HG03097 (cell line): Measurements from ENCODE around the gene IMMP2L.
A peak's percentile ranks its signal among the peaks of the same experiment; 100 is the strongest.

Experiments
- ATAC-seq: cut with Tn5 transposase; IDR thresholded peaks from one replicate; pipeline ENCODE4 v1.9.1; 2021; ENCODE audit not compliant: unreplicated experiment, low FRiP score

The IMMP2L gene

DNA sequence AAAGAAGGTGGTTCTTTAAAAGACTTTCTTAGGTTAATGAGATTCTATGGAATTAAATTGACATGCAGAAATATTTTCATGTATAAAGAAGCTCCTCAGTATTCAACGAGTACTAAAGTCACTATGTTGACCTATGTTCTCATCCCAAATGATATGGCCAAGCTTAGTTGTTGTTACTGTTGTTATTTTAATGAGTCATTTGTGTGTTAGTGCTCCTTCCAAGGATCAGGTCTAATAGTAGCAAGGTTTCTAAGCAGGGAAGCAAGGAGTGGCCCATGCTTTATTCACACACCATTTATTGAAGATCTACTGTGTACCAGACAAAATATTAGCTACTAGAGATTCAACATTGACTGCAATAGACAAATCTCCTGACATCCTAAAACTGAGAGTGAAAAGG, 429.5 kb downstream of the IMMP2L start:
- ATAC-seq = no peak

DNA sequence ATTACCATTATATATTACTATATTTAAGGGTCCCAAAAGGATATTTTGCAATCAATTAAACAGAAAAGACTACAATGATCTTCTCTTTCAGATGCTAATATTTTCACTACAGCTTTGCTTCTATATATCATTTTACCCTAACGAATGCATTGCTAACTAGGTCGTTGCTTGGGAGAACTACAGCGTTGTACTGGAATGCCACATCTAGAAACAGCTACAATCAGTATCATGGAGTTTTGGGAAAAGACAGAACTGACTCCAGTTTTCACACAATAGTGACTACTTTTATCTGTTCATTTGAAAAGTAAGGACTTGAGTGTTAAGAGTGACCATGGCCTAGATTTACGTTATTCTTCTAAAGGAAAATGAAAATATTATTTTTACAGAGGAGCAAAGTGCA, 432.9 kb downstream of the IMMP2L start:
- no peak for ATAC-seq

DNA sequence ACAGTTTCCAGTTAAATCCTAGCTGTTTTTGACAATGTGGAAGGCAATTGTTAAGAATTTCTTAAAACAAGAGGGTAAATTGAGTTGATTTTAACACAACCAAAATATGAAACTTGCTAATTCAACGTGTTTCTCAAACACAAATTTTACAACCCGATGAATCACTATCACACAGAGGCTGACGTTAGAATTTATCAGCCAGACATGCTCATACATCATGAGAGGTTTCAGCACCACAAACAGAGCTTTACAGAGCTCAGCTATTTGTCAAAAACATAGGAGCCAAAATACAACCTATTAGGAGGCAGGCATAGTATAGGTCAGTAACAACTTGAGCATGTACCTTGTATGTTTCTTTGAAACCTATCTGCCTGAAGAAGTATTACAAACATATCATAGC, 435.3 kb downstream of the IMMP2L start:
- ATAC-seq = no peak

DNA sequence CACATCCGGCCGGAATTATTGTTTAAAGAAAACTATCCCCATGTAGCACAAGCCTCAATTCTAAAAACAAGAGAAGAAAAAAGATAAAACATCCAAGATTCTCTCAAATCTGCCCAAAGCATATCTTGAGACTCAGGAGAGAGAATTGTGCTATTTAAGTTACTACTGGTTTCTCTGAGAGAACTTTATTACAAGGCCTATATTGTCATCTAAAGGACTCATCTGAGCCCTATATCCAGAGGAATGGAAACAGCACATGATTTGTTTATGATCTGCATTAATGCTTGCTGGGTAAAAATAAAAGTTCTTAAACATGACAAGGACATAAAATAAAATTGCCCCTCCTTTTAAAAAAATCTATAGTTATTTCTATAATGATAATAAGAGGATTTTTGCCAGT, 446.3 kb downstream of the IMMP2L start:
- no peak for ATAC-seq

DNA sequence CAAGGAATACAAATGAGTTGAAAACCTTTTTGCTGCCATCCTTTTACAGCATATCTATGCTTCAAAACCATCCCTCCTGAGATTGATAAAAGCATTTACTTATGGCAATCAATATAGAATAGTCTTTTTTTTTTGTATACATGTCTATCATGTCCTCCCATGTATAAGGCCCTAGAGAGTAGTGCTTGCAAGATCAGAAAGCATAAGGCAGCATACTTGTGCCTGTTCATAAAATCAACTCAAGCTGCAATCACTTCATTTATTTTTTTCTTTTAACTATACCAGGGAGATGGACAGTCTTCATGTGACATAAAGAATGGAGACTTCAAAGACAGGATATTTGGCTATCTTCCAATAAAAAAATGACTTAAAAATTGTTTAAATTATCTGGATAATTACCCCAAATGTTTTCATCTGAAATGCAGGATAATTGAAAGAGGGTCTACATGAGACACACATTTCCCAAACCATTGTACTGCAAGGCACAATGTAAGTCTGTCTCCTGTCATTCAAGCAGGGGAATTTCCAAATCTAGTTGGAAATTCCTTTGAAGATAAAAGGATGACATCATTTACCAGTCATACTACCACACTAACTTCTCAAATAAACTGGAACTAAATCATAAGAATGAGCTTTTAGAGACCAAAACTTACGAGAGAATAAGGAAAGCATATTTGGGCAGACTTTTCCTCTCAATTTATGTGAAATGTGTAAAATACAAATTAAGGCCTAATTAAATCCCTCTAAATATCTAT, 448.9 kb downstream of the IMMP2L start:
- ATAC-seq = peak; percentile 63

DNA sequence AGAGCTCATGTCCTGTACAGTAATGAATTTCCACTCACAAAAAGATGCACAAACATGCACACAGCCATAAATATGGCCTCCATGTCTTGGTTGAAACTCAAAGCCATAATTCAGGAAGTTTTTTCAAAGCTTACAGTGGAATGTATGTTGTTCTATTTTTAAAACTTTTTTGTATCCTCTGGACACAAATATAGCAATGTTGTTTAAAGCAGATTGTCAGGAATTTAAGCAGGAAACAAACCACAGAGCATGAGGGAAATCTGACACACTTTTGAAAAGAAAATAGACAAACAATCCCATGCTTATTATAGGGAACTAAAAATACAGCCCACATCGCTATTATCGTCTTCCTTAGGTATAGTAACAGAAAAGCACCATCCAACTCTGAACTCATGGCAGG, 449.9 kb downstream of the IMMP2L start:
- ATAC-seq = no peak

DNA sequence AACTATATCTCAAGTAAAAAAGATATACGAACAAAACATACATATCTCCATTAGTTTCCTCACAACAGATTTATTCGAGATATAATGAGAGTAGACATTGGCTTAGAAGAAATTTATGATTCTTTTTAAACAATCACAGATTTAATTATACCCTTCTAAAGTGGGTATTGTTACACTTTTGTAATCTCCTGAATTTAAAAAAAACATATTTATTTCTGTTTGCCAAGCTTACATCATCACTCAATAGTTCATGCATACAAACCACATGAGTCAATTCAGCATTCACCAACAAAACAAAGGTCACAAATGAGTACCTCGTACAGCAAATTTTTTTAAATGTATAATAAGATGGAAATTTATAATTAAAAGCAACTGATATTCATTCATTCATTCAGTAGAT, 453.8 kb downstream of the IMMP2L start:
- no peak for ATAC-seq

DNA sequence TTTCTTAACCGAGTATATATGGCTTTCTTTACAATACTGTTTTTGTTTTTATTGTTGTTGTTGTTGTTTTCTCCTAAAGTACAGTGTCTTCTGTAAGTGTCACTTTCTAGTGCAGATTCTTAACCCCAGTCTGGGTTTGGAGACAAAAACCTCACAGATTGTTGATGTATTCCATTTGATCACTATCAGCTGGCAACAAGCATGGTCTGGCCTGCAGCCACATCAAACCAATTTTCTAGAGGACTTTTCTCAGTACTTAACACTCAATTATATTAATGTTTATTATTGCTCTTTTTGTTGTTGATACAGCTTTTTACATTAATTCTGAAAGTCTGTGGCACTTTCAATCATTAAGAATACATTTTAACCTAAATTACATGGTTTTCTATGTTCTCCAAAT, 454.3 kb downstream of the IMMP2L start:
- ATAC-seq = no peak

DNA sequence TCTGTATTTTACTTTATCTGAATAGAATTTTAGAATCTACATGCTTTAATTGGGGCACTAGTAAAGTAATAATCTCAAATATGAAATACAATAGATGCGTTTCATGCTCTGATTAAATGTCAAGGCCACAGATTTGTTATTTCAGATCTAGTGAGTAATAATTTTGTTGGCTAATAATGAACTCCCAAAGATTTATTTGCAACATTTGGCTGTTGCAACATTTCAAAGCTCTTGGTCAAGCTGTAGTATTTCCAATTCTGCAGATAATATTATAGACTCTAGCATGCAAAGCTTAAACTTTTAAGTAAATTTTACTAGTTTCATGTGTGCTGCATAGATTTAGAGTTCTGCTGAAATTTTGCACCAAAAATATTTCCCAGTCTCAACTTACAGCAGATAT, 454.7 kb downstream of the IMMP2L start:
- ATAC-seq = no peak

DNA sequence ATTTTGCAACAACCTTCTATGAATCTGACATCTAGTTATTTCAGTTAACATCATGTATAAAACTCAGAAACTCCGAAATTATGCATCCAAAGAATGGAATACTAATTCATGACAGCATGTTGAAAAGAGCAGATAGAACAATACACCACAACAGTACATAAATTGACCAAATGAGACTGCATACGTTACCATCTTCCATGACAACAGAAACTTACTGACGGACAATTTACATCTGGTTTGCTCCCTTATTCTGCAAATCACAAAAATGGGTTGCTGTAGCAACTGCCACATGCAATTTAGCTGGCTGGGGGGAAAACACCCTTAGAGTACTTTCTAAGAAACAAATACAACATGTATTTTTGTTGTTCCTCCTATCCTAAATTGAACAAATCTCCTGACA, 457.0 kb downstream of the IMMP2L start:
- no peak for ATAC-seq

DNA sequence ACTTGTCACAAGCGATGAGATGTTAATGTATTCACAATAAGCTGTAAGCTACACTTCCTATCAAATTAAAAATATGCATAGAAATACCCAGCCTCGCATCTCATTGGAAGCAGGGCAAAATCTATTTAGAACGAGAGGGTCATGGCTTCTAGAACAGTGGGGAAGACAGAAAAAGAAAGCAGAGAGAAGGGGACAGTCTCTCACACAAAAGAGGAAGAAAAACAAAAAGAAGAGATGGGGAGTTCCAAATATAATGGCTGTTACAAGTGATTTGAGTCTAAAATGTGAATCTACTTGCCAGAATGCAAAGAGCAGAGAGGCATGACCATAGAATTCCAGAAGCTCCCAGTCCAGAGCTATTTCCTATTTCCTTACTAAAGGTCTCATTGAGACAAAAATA, 457.6 kb downstream of the IMMP2L start:
- ATAC-seq = no peak

DNA sequence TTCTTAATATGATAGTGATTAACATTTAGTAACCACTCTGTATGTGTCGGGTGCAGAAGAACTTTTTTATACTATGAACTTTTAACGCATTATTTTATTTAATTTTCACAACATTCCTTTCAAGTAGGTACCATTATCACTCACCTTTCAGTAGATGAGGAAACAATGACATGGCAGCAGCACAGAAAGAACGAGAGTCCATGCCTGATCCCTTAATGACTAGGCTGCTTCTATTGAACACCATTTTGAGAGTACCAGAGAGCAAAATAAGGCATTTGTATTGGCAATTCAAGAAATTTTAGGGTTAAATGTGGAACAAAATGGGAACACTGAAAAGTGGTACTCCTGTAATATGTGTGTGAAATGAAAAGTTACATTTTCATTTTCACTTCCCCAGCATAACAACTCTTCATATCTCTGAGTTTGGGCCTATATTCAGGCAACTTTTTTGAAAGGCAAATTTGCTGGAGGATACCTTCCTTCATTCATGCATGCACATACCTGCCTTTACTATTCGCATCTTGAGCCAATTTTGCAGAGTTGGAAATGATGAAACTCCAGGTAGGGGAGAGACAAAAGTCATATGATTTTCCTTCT, 458.5 kb downstream of the IMMP2L start:
- peak; percentile 69 for ATAC-seq

DNA sequence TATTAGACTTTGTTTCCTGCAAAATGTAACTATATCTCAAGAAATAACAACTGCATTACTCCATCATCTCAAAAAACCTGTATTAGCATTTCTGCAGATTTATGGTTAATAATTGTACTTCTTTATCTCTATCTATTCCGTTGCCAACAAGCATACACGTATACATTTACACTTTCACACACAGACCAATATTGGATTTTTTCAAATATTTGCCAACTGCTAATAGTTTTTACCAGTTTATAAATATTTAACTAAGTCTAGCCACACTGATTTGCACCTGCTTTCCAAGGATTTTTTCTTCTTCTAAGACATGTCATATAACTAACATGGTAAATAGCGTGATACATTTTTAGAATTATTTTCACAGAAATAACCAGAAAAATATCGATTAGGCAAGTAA, 459.2 kb downstream of the IMMP2L start:
- no peak for ATAC-seq

DNA sequence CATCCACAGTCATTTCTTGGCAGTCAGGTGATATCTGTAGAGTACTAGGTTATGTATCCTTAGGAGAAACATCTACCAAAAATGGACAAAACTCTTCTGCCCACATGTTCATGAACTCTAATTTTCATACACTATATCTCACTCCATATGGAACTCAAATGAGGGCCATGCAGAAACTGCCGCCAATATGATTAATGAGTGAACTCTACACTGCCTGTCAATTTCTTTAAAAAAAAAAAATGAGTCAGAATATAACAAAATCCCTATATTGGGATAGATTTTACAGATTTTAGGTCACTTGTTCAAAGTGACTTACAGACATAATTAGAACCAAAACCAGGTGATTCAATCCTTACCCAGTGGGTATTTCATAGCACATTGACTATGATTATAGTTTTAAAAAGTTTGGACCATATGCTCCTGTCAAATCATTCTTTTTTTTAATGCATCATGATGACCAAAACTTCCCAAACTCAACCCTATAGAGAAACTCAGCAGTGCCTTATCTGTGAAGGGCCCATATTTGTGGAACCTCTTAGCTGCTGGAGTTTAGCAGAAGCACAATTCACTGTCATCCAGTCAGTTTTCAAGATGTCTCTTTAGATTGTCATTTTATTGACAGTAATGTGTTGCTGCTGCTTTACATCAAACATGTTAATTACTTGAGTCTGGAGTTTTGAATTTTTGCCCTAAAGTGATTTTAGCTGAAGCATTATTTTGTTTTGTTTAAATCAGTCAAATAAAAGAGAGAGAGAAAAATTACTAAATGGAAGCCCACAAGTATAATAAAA, 460.2 kb downstream of the IMMP2L start:
- no peak for ATAC-seq

DNA sequence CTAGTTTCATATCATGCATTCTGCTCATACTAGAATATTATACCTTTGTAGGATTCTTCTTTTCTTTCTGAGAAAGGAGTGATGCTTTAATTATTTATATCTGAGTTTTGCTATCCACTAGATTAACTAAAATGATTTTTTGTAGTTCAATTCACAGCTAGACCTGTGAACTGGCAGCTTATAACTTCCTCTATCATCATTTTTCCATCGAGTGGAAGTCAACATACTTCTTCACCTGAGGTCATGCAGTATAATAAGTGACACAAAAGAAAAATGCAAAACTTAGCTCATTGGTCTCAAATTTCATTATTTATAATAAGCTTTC, 463.4 kb downstream of the IMMP2L start:
- ATAC-seq = peak; percentile 9

DNA sequence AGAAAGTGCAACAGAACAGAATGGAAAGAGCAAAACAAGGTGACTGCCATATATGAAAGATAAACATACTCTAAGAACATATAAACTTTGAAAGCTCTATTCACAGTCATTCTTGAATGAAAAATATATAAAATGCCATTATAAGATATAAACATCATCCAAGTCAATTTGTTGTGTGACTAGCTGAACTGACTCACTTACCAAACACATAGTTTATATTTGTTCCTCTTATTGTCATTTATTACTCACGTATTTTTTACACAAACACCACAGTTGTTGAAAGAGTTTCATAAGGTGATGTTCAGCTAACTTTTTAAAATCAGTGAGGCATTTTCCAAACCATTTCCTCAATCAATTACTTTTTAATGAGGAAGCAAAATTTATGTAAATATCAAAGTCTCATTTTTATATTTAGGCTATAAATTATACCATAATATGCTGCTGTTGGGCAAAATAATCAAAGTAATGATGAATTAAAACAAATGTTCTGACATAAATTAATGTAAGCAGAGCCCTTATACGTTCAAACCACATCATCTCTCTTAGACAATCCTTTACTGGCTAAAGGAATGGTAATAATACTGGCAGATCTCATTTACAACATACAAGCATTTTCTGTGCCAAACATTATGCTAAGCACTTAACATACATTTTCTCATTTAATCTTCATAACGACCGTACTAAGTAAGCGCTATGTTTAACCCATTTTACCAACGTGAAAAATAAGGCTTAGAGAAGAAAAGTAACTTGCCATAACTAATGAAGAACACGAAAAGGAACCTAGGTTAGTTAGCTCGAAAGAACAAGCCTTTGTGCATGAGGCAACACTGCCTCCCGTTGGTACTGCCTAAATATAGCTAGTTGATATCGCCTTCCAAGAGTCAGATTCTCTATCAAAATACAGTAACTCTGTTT, 464.0 kb downstream of the IMMP2L start:
- ATAC-seq = peak; percentile 81

DNA sequence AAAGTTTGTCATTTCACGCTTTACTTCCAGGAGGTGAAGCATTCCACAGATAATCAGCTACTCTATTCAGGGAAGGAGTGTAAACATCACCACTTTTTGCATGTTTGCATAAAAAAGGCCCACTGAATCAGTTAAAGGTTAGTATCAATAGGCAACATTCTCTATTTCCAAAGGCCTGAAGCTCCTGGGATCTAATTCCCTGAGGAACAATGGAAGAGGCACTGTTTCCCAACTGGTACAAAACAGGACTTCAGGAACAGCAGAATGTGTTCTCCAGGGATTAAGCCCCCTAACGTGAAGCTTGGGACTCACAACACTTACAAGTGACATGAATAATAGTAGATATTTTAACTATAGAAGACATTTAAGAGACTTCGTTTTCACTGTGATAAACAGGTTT, 465.3 kb downstream of the IMMP2L start:
- no peak for ATAC-seq

DNA sequence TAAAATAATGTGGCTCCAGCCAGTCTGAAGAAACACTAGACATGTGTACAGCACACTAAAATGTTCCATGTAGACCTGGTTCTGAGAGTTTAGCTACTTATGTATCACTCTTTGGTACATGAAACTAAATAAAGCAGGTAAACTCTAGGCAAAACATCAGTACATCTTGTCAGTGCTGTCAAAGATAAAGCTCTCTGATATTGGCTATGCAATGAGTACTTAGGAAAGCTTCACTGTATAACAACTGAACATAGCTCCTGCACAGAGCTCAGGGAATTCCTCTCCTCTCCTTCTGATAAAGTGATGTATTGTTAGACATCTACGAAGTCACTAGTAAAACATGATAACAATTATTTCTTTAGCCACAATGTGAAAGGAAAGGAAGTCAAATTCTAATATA, 467.9 kb downstream of the IMMP2L start:
- ATAC-seq = no peak

DNA sequence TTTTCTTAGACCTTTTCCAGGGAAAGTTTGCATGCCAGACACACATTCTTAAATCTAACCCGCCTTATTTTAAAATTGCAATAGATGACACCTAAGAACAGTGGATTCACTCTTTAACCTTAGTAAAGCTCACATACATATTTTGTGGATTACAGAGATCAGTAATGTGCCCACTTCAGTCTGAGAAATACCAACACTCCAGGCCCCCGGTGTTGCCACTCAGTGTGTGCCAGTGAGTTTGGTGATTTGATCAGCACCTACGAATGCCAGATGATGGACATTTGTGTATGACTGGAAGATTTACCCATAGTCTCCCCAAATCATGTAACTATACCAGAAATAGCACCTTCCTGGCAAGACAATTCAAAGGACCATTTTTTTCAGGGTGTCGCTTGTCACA, 468.8 kb downstream of the IMMP2L start:
- no peak for ATAC-seq

DNA sequence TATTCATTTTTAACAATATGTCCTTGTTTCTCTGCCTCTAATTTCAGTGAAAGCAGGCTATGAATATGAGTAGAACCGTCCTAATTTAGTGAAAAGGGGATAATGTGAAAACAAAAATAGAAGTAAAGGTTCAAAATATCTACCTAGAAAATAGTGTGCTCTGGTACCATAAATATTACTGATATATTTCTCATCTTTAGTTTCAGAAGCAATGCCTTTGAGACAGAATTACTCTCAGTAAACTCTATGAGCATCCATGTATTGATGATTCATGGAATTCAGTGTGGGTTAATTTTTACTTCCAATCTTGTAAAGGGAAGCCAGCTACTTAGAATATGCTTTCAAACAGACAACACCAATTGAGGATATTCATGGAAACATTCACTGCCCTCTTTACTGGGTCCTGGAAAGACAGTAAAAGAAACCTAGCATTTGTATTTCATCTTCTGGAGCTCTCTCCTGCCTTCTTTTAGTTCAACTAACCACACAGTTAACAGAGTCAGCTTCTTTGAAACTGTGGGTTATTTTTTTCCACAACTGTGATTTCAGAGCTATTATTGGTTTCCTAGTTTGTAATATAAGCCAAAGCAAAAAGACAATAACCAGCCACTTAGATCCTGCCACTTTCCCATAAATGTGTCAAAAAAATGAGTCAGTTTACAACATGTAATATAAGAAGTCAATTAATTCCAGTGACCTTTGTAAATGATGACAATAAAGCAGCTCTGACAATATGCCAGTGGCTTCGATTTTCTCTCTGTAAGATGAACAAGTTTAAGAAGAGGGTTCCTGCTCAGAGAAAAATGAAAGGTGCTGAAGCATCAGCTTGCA, 469.7 kb downstream of the IMMP2L start:
- no peak for ATAC-seq
